Endothelial cell of umbilical vein (primary cell): Measurements from ENCODE around the gene TOM1L2. TPM values are rescaled to one million over a fixed set of nuclear protein-coding genes. Genes with fewer than 3 reads are reported as not detected.

Experiments
- BruUV-seq: library from RNA; stranded (reverse); fragments of 400-500 nt; replicated peaks from 2 replicates; lab custom pipeline; 2021; lab: Mats Ljungman, UMichigan
- CTCF ChIA-PET: fragments of 300-600, 350-600 bp; sonication (Branson Sonifier 250); formaldehyde crosslinking; loops from one replicate; lab custom pipeline; 2021; ENCODE audit warnings: antibody characterized with exemption, inconsistent platforms; lab: Charles Lee
- POLR2A ChIA-PET: fragments of 300-600, 350-600 bp; sonication (Branson Sonifier 250); formaldehyde crosslinking; loops from one replicate; lab custom pipeline; 2021; ENCODE audit warnings: antibody characterized with exemption, inconsistent platforms; lab: Charles Lee
- DNase-seq: peaks from one replicate; pipeline ENCODE4 v3.0.0-alpha.2; 2011; ENCODE audit warnings: low read depth, low spot score
- FAIRE-seq: peaks from 2 replicates; lab custom pipeline; 2011; peaks lifted over from hg19 to GRCh38; lab: Jason Lieb, UNC
- H2AFZ ChIP-seq: 2 replicates; pipeline ENCODE4 v1.6.0; 2012; ENCODE audit warnings: low read depth, low read length, control low read depth, inconsistent platforms
- H3K27ac ChIP-seq: 2 replicates; pipeline ENCODE4 v1.5.1; 2011; ENCODE audit warnings: low read depth, mild to moderate bottlenecking, control low read depth, low read length, moderate library complexity; ENCODE audit not compliant: insufficient read depth
- H3K27me3 ChIP-seq, 2 experiments: 2 replicates each; pipeline versions ENCODE4 v1.6.0 to v1.6.1; 2011; ENCODE audit warnings: low read length in 2 of 2, mixed read lengths in 1 of 2; ENCODE audit not compliant: control insufficient read depth in 2 of 2, insufficient read depth in 2 of 2
- H3K36me3 ChIP-seq, 2 experiments: 2 replicates in 1 of 2; 3 replicates in 1 of 2; pipeline ENCODE4 v1.5.1; 2011; ENCODE audit warnings: low read length in 2 of 2, mild to moderate bottlenecking in 1 of 2, moderate library complexity in 1 of 2; ENCODE audit not compliant: control insufficient read depth in 2 of 2, insufficient read depth in 2 of 2; ENCODE audit errors: extremely low read depth in 1 of 2
- H3K4me1 ChIP-seq: 3 replicates; pipeline ENCODE4 v1.5.1; 2011; ENCODE audit warnings: mild to moderate bottlenecking, low read length; ENCODE audit not compliant: control insufficient read depth, insufficient read depth; ENCODE audit errors: extremely low read depth
- H3K4me2 ChIP-seq: 2 replicates; pipeline ENCODE4 v1.6.1; 2011; ENCODE audit warnings: low read length, control low read depth, mixed read lengths; ENCODE audit not compliant: insufficient read depth
- H3K4me3 ChIP-seq, 3 experiments: fragments of 200-600 bp in 1 of 3; sonication (generic), shearing (Covaris generic) in 1 of 3; replicated peaks in 1 of 3; 2 replicates each; pipeline ENCODE4 v1.5.1; 2011 to 2016; ENCODE audit warnings: control low read depth in 3 of 3, low read length in 3 of 3, mild to moderate bottlenecking in 2 of 3, inconsistent platforms in 1 of 3, low read depth in 1 of 3, moderate library complexity in 1 of 3; ENCODE audit not compliant: insufficient read depth in 1 of 3
- H3K79me2 ChIP-seq: 2 replicates; pipeline ENCODE4 v1.6.0; 2012; ENCODE audit warnings: low read length, inconsistent platforms; ENCODE audit not compliant: control insufficient read depth, insufficient read depth
- H3K9ac ChIP-seq: replicated peaks from 2 replicates; pipeline ENCODE3; 2011; ENCODE audit warnings: low read length, control low read depth; ENCODE audit not compliant: insufficient read depth; ENCODE audit errors: extremely low read depth
- H3K9me1 ChIP-seq: replicated peaks from 3 replicates; pipeline ENCODE4 v1.6.0; 2011; ENCODE audit warnings: mild to moderate bottlenecking, low read length; ENCODE audit not compliant: control insufficient read depth, insufficient read depth; ENCODE audit errors: extremely low read depth
- H3K9me3 ChIP-seq: replicated peaks from 2 replicates; pipeline ENCODE4 v1.5.1; 2012; ENCODE audit warnings: low read length, inconsistent platforms; ENCODE audit not compliant: control insufficient read depth, insufficient read depth
- H4K20me1 ChIP-seq: replicated peaks from 2 replicates; pipeline ENCODE3; 2011; ENCODE audit warnings: mild to moderate bottlenecking, low read length; ENCODE audit not compliant: control insufficient read depth, insufficient read depth; ENCODE audit errors: extremely low read depth
- CTCF ChIP-seq, 2 donors: IDR thresholded peaks; 1 replicate in 1 of 2; 2 replicates in 1 of 2; pipeline ENCODE4 v1.5.1; 2011; ENCODE audit warnings: low read length in 2 of 2, mild to moderate bottlenecking in 2 of 2, moderate library complexity in 2 of 2, control low read depth in 1 of 2, inconsistent platforms in 1 of 2, low read depth in 1 of 2; ENCODE audit not compliant: insufficient read depth in 1 of 2; ENCODE audit errors: extremely low read depth in 1 of 2
- EZH2 ChIP-seq: IDR thresholded peaks from 2 replicates; pipeline ENCODE4 v1.6.1; 2012; ENCODE audit warnings: borderline replicate concordance, low read depth, mild to moderate bottlenecking, moderate library complexity, low read length, inconsistent platforms; ENCODE audit not compliant: severe bottlenecking
- FOS ChIP-seq: IDR thresholded peaks from 2 replicates; pipeline ENCODE4 v1.6.1; 2011; ENCODE audit warnings: mild to moderate bottlenecking, low read length, moderate library complexity, borderline replicate concordance; ENCODE audit not compliant: insufficient read depth
- GATA2 ChIP-seq: IDR thresholded peaks from 2 replicates; pipeline ENCODE4 v1.7.0; 2011; ENCODE audit warnings: low read depth, mild to moderate bottlenecking, moderate library complexity, mixed read lengths, low read length; ENCODE audit not compliant: insufficient read length, insufficient read depth
- JUN ChIP-seq: IDR thresholded peaks from 2 replicates; pipeline ENCODE4 v1.6.1; 2011; ENCODE audit warnings: borderline replicate concordance, low read depth; ENCODE audit not compliant: insufficient read length, insufficient read depth
- MAX ChIP-seq: IDR thresholded peaks from 2 replicates; pipeline ENCODE4 v1.6.1; 2011; ENCODE audit not compliant: insufficient read depth, insufficient read length
- MYC ChIP-seq: IDR thresholded peaks from one replicate; pipeline ENCODE4 v1.6.1; 2011; ENCODE audit warnings: mild to moderate bottlenecking, low read depth, low read length
- POLR2A ChIP-seq: IDR thresholded peaks from 2 replicates; pipeline ENCODE4 v1.6.1; 2012; ENCODE audit warnings: low read depth, mild to moderate bottlenecking, control low read depth, low read length
- POLR2AphosphoS5 ChIP-seq: IDR thresholded peaks from 2 replicates; pipeline ENCODE4 v1.6.1; 2012; ENCODE audit warnings: low read depth, mild to moderate bottlenecking, control low read depth, low read length, moderate library complexity; ENCODE audit not compliant: insufficient read depth
- dilution Hi-C: fragments of 300-500 bp; cut with MboI; formaldehyde crosslinking; loops from one replicate; pipeline ENCODE4 v1.15.0; 2019; ENCODE audit warnings: low sequenced_read_pairs; ENCODE audit not compliant: extremely low pct_ligation_motif_present
- intact Hi-C: fragments of 100-400 bp; cut with micrococcal nuclease; formaldehyde crosslinking; loops from one replicate; pipeline ENCODE4 v1.10.0; 2022
- polyA plus RNA-seq, 4 experiments: library from polyadenylated mRNA; depleted of rRNA in 3 of 4; stranded (reverse) in 3 of 4; unstranded in 1 of 4; fragments of >200 nt; gene quantifications; 2 replicates each; pipeline versions ENCODE4 v1.2.1 to v1.2.3, GENCODE V29; 2011 to 2012; ENCODE audit warnings: missing spikeins in 1 of 4
- total RNA-seq: library from RNA; stranded (reverse); gene quantifications from 2 replicates; pipeline ENCODE4 v1.2.3, GENCODE V29; 2021

TOM1L2 gene
- total and polyA plus RNA-seq, 2 donors (not counting 3 experiments of a cell fraction or from before 2014, with no cell fraction given): 31.7 to 37.6 TPM

DNA sequence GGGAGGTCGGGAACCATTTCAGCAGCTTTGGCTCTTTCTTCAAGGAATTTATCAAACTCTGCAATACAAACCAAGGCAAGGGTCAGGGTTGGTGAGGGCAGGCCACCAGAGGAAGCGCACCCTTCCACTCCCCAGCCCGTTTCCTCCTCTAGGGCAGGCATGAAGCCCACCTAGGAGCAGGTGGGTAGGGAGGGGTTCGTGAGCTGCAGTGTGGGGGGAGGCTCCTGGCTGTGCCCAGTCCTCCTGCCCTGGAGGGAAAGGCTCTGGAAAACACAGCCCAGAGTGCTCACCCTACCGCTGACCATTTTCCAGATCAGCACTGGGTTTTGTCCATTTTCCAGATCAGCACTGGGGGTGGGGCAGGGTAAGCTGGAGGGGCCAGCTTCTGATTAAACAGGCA lies 124.5 kb downstream of the TOM1L2 start:
- Histone ChIP-seq H3K4me3 (no peak overlapping the region), H3K9ac (no peak overlapping the region), H3K27ac (no peak overlapping the region), H3K4me2 (no peak overlapping the region), H3K79me2 (no peaks in the 10 kb centered on the region), H4K20me1 (no peaks in the 10 kb centered on the region), H2AFZ (no peak overlapping the region), H3K36me3 (peaks cover 0 to 7% of the 10 kb centered on the region in 2 experiments), H3K4me1 (peaks cover 7% of the 10 kb centered on the region), H3K27me3 (no peaks in the 10 kb centered on the region), H3K9me1 (no peaks in the 10 kb centered on the region), H3K9me3 (no peaks in the 10 kb centered on the region)
- TF ChIP-seq MYC (no peak), POLR2A (no peak), POLR2AphosphoS5 (no peak), EZH2 (no peak), GATA2 (no peak), JUN (no peak), CTCF (IDR thresholded peaks at IDR 0.05; ENCODE audit: extremely low read depth in 1 of 2, insufficient read depth in 1 of 2, low read depth in 1 of 2, low read length in 2 of 2) (no peak), FOS (no peak), MAX (no peak)
- FAIRE-seq: no peak
- BruUV-seq: no TSS peak
- CTCF ChIA-PET: interaction anchor here (1.0 to 4.9 kb wide), 2 partner anchors 13 to 28 kb away, joined by 3 to 23 read pairs; no protein-coding TSS in a partner anchor
- dilution Hi-C loops (no loop called here), intact Hi-C loops (no loop called here)
- DNase-seq: no peak
- POLR2A ChIA-PET: interaction anchor here (0.9 kb wide), 1 partner anchor 11 kb away, joined by 3 read pairs; the partner anchor contains the start of gene SREBF1
